Left renal pelvis (tissue), 4 donors: ENCODE data around the gene COL6A3. TPM values are rescaled to one million over a fixed set of nuclear protein-coding genes. Genes with fewer than 3 reads are reported as not detected.
"Not testable (repeated sequence)": the region's sequence is repeated elsewhere in the genome, so short reads cannot be mapped to it uniquely, and the experiment has no call there.

Source experiments
- DNase-seq, 4 donors: peaks; one replicate each; pipeline ENCODE4 v3.0.0-alpha.2; 2013; ENCODE audit warnings: low read depth in 4 of 4, low spot score in 3 of 4
- polyA plus RNA-seq, 4 donors: library from polyadenylated mRNA; unstranded; fragments of 120-200 nt; gene quantifications; one replicate each; pipeline ENCODE4 v1.2.1, GENCODE V29; 2013; ENCODE audit not compliant: insufficient read length in 4 of 4

COL6A3 gene
- polyA plus RNA-seq, 4 donors = 200 to 266 (median 254) TPM

DNA sequence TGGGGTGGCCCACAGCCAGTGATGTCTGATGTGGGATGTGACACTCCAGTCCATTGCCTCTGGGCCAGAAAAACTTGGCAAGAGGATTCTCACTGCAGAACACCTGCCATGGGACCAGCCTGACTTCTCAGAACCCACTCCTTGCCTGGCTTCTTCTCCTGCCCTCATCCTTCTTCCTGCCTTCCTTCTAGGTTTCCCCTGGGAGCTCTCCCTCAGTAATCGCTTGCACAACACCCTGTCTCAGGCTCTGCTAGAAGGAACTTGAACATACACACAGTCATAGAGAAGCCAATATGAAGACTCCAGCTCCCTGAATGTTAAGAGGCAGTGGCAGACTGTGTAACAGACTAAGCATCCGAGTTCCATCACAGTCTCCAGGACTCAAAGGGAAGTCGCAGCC, 4.3 kb upstream of the COL6A3 start:
- DNase-seq = no peak

DNA sequence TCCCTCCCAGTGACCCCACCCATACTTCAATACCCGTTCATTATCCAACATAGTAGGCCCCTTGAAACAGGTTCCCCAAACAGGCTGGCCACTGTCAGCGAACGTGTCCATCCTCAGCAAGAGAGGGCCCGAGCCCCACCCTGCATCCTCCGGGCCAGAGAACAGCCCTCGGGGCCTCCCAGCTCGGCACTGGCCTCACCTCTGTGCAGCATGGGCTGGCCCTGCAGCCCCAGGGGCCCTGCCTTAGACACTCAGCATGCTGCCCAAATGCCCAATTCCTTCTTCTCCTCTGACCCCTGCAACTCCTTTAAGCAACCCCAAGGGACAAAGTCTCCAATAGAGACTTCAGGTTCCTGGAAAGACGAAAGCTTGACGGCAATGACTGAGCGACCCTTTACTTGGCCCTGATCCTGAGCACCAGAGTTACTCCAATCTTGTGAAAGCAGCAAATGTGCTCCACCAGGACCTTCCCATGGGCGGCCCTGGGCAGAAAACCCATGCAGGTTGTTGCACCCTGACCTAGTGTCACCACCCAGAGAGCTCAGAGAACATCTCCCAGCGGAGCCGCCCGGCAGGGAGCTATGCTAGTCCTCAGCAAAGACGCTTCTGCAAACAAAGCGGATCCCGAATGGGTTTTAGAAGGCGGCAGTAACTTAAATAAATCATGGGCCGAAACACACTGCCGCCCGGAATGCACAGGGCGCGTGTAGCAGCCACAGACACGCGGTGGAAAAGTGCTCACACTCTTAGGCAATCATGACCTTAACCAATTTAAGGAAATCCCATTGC, 782 bp downstream of the COL6A3 start:
- DNase-seq = no peak

DNA sequence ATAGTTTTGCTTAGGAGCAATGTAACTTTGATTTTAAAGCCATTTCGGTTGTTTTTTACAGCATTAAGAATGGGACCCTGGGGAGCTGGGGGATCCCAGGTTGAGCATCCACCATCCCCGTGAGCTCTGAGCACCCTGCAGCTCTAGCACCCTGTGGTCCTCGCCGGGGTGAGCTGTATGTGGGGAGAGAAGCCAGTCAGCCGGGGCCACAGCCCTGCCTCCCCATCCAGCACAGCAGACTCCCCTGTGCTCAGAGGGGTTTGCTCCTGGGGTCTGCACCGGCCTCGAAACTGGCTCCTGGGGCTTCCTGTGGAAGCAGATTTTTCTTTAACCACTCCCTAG, 1.3 kb downstream of the COL6A3 start:
- no peak for DNase-seq

DNA sequence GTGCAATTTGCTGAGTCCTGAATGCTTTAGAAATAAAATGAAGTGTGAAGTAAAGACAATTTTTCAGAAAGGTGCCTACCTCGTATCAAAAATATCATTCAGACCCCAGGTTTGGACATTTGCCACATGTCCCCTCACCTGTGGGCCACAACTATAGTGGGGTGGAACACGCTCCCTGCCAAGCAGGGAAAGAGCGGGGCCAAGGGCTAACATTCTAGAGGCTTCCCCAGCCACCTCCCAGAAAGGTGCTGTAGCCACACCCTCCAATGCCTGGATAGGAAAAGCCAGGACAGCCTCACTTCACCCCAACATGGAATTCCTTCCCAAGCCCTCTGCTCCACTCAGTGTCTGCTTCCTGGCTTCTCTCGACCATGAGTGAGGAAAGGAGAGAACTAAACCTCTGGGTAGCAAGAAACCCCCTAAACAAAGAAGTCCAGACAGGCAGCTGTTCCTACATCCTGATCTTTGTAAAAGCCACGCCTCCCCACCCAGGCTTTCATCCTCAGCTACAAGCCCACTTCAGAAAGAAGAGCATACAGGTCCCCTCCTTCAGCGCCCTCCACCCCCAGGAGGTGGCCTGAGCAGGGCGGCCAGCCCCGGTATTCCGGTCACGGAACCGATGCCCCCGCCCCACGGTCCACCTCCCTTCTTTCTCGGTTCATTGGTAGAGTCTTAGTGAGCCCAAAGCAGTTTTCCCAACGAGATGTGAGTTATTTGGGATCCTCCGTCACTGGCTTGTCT, 2.1 kb downstream of the COL6A3 start:
- DNase-seq = no peak

DNA sequence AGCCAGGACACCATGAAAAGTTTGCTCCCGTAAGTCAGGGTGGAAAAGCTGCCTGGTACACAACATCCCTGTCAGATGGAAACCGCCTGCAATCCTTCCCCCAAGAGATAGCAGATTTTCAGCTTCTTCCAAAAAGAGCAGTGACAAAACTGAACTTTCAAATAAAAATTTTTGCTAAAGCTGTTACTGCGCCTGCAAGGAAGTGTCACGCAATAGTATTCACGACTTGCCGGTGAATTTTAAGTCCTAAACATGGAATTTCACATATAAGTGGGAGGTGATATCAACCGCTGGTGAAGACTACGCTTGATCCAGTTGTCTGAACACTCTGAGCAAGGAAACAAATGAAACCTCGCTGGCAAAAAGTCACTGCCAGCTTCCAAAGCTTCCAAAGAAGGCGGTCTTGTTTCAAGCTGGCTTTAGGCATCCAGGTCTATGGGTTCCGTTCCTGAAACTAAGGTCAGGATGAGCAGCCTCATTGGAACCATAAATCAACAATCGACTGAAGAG, 2.8 kb downstream of the COL6A3 start:
- no peak for DNase-seq

DNA sequence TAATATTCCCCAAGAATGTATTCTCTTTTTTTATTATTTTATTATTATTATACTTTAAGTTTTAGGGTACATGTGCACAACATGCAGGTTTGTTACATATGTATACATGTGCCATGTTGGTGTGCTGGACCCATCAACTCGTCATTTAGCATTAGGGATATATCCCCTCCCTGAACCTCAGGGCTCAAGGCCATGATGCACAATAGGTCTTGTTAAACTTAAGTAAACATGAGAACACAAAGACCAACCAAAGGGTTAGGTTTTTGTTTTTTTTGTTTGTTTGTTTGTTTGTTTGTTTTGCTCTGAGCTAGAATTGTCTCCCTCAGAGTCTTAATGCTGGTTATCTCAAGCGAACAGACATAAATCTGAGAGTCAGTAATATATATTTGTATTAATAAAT, 4.7 kb downstream of the COL6A3 start:
- not testable (repeated sequence) for DNase-seq

DNA sequence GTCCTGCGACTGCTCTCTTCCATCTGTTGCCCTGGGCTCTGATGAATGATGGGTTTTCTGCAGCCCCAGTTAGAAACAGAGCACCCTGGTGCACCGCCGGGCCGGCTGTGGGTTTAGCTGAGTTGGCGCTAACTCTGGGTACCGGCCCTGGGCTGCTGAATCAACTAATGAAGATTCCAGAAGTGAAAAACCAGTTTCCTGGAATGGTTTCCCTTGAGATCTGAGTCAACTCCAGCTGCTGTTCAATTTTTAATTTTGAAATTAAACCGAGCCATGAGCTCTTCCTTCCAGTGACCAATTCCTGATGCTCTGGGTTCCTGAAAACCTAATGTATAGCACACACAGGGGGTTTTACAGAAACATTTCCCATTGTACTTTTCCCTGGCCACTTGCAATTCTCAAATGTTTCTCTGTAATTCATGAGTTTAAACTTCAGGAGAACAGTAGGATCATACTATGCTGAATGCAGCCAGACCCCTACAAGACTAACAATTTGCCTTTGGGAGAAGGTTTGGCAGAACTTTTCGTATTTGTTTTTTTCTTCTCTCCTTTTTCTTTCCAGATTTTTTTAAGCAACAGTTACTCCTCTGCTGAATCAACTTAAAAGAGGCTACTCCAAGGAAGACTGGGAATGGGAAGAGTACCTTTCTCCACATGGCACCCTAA, 5.5 kb downstream of the COL6A3 start:
- DNase-seq = no peak

DNA sequence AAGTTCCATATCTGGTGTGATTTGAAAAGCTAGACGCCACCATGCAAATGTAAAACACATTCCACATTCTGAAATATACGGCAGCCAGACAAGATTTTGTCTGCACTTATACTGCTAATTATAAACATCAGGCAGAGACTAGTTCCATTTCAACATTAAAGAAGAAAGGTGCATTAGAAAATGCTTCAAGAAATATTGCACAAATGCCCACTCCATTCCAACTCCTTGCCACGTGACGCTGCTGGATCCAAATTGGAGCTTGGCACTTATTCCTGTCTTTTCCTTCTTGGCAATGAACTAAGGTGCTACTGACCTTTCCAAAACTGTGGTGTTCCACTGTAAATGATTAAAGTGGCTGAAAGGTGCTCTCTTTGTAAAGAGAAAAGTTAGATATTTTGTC, 6.3 kb downstream of the COL6A3 start:
- no peak for DNase-seq

DNA sequence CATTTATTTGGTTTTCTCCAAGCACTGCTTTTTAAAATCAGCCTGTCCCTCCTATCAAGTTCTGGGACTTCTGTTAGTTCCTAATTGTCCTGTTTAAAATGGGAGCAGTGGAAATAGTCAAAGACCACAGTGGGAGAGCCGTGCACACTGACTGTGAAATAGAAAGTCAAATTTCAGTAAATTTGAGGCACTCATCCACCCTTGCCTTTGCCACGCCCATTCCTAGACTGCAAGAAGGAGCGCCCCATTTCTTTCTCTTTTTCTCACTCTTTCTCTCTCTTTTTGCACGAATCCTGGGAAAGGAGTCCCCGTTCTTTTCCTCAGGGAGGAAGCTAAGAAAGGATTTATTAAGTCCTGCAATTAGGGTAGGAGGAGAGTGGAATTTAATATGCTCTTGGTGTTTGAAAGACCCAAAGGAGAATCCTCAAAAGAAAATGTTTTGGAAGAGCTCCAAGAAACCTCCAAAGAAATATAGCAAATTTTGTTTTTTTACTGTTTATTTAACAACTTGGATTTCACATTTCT, 7.5 kb downstream of the COL6A3 start:
- DNase-seq = no peak

DNA sequence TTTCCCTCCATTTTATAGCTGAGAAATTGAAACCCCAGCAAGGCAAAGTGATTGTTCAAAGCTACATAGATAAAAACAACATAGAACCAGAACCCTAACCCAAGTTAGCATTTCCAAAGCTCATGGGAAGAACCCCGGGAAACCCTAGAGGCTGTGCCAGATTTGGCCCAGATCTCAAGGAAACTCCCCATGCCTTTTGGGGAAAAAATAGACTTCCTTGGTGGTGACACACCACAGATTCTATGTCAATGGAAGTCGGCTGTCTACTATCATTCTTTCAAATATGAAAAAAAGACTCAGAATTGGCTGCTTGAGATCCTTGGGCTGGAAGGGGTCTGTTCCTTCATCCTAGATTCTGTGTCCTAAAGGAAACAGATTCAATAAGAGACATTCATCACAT, 8.4 kb downstream of the COL6A3 start:
- no peak for DNase-seq

DNA sequence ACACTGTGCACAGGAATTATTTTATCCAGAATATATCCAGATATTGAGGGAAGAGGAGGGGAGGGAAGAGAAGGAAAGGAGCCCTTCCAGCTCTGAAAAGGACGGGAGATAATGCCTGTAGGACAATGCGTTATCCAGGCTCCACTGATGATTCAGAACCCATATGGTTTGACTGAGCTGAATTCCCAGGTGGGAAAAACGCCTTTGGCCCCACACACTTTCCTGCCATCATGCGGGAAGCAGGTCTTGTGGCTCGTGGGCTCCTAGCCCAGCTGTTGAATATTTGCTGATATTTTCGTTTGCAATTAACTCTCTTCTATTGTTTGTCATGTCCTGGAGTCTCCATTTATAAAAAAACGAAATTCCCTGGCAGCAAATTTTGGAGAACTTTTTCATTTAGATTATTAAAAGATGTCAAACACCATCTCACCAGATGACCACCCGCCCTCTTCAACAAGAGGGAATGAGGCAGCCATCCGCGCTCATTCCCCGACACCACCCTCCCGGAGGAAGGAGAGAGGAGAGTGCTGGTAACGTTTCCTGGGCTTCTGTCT, 8.9 kb downstream of the COL6A3 start:
- no peak for DNase-seq

DNA sequence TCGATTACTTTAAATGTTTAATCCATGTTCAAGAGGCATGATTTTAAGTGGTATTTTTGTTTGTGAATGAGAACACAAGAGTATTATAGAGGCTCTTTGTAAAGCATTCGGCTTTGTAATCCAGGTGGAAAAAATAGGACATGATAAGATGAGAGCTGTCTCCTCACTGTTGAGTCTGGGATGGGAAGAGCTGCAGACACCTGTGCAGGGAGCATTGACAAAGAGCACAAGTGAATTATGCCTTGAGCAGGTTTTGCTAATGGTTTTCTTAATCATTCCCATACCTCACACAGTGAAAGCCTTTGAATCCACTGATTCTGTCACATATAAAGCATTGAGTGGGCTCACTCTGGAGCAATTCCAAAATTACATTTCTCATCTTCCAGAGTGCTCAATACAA, 9.6 kb downstream of the COL6A3 start:
- no peak for DNase-seq

DNA sequence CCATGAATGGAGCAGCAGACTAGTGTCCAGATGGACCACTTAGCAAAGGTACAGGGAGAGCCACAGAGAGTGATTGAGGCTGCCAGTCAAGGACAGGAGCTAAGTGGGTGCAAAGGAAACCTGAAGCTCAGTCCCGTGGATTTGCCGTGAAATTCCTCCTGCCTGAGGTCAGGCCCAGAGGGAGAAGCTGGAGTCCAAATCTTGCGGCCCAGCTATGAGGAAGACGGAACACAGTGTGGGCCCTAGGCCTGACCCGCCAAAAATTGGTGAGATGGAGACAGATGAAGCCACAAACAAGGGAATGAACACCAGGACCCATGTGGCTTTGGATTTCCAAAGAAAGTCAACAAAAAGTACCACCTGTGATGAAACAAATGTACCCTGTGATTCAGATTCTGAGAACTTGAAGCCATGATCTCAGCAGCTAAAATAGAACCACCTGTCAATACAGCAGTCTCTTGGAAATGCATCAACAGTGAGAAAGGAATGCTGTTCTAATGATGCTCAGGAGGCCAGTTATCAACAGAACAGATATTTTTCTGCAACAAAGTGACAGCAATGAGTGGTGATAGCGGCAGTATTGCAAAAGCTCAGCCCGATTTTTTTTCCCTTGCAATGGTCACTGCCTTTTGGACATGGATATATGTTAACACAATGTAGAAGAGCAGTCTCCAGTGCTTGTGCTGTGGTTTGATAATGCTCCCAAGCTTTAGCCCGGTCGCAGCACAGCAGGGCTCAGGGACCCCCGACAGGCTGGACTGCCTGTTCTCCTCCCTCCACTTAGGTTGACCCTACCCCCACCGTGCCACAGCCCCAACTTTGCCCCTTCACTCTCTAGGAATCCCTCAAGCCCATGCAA, 10.7 kb downstream of the COL6A3 start:
- DNase-seq = no peak

DNA sequence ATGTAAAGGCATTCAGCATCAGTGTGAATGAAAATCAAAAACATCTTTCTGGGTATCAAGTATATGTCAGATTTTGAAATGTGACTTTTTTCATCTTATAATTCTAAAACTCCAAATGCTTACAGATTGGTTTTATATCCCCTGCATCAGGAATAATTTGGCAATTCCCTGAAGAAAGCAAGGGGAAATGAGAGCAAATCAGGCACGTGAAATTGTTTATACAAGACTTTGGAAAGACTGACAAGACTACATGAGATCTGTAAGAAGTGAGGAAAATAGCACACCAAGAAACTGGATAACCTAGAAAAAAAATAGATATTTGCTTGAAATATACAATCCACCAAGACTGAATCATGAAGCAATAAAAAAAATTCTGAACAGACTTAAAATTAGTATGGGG, 13.8 kb downstream of the COL6A3 start:
- no peak for DNase-seq

DNA sequence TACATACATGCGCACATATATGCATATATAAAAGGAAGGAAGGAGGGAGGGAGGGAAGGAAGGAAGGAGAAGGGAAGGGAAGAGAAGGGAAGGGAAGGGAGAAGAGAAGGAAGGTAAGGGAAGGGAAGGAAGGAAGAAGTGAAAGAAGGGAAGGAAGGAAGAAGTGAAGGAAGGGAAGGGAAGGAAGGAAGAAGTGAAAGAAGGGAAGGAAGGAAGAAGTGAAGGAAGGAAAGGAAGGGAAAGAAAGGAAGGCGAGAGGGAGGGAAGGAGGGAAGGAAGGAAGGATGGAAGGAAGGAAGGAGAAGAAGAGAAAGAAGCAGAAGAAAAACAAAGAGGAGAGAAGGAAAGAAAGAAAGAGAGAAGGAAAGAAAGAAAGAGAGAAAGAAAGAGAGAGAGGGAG, 16.9 kb downstream of the COL6A3 start:
- no peak for DNase-seq

DNA sequence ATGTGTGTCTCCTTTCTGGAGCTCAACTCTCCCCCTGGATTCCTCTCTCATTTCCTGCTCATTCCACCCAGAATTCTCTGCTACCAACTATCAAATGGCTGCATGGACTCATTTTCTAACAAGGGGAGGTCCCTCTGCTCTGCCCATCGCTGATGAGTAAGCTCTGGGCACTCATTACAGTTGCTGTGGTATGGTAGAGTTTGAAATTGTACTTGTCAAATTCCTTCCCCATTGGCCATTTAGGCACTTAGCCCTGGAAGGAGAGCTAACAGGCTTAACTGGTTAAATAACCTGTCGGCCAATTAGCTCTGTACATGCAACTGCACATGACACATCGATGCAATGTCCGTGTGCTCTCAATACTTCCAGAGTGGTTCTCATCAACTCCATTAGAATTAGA, 20.4 kb downstream of the COL6A3 start:
- DNase-seq = no peak

DNA sequence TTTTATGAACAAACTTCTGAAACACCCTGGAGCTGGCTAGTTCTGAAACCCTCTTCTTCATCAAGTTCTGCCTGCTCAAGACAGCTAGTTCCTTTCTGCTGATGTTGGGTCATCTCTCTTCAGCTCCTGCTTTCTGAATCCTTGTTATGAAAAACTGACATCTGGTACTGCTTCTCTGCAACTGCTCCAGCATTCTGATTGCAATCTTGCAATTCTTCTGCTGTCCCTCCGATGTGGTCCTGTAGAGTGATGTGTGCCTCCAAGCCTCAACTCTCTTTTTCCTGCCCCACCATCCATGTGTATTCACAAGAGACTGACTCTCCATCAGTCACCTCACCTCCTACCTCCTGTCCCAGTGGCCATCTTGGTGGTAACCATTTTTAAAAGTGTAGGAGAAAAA, 21.8 kb downstream of the COL6A3 start:
- DNase-seq = no peak

DNA sequence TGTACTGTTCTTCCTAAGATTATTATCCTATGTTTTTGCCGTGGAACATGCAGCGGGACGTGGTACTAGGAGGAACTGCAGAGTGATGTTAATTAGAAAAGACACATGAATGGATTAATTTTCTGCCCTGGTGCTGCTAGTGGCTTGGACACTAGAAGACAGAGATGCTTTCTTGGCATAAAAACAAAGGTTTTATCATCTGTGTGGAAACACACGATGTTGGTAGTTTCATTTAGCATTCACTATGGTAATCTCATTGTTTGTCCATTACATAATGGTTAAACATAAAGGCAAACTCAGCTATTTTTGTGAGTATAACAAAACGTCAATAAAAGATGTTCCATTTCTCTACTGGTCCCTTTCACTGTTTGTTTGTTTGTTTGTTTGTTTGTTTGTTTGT, 22.8 kb downstream of the COL6A3 start:
- DNase-seq = no peak

DNA sequence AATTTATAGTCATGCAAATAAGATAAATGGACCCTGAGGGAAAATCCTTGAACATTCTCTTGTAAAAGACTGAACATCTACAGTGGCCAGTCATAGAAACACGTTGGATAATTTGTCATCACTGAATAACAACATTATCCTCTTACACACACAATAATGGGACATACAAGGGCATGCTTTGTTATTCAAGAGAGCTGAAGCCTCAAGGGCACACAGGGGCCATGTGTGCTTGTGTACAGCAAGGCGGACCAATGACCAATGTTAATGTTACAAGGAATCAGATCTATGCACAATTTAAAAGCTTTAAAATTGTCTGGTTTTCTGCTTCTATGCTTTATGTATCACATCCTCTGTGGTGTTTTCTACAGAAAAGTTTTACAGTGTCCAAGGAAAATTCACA, 23.7 kb downstream of the COL6A3 start:
- DNase-seq = no peak

DNA sequence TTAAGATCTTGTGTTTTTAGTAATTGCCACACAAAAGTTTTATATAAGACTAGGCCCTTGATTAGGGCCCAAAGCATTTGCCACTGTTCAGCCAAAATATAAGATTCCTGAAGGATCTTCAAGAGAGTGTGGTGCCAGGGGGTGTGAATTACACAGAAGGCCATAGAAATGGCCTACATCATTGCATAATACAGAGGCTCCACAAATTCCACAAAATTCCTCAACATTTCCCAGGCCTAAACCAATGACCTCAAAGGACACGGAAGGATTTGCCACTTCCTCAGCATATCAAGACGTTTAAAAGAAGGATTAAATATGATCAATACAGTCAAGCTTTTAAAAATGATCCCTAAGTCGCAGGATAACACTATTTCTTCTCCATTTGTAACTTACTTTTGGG, 24.1 kb downstream of the COL6A3 start:
- no peak for DNase-seq
